OCI-LY7 (cell line): Measurements from ENCODE around the gene FNDC5.

Experiments
- CTCF ChIP-seq: fragments of 200-600 bp; sonication (generic); conservative IDR thresholded peaks from 2 replicates; pipeline ENCODE4 v1.5.1; 2014; ENCODE audit warnings: mild to moderate bottlenecking, antibody characterized with exemption, low read length, moderate library complexity, mixed read lengths
- EZH2phosphoT487 ChIP-seq: fragments of 200-600 bp; sonication (generic); IDR thresholded peaks from 2 replicates; pipeline ENCODE4 v1.6.1; 2018; ENCODE audit warnings: low read depth, borderline replicate concordance, mild to moderate bottlenecking, mixed run types, antibody characterized with exemption, low read length, moderate library complexity, mixed read lengths

- TF ChIP-seq CTCF (no peak), EZH2phosphoT487 (no peak)
These were observed 29.0 kb upstream of the FNDC5 start for GRCh38 chr1:32899586-32900296.
